Measurements from ENCODE around the gene GPR33.

DNA sequence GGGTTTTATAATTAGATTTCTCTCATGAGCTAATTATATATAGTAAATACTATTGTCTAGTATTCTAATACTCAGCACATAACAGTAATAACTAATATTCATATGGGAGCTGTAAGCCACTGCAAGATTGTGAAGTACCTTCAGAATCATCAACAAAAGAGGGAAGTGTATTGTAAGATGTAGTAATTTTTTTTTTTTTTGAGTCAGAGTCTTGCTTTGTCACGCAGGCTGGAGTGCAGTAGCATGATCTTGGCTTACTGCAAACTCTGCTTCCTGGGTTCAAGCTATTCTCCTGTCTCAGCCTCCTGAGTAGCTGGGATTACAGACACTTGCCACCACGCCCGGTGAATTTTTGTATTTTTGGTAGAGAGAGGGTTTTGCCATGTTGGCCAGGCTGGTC is 3.1 kb downstream of the GPR33 start:
- TF ChIP-seq JUNB (IDR thresholded peaks at IDR 0.05) (no peak), SPI1 (IDR thresholded peaks at IDR 0.05; ENCODE audit: borderline replicate concordance, insufficient read depth, low read depth, low read length) (peak; percentile 22; the same call in 1 of the 2 replicates), POLR2A (IDR thresholded peaks at IDR 0.05; ENCODE audit: low read depth, low read length) (no peak), MTA3 (IDR thresholded peaks at IDR 0.05; ENCODE audit: borderline replicate concordance, low read length) (no peak), ZZZ3 (IDR thresholded peaks at IDR 0.05; ENCODE audit: control insufficient read depth, insufficient read length, low read depth) (no peak), HDGF (IDR thresholded peaks at IDR 0.05) (no peak), USF2 (IDR thresholded peaks at IDR 0.05; ENCODE audit: borderline replicate concordance, low read depth, low read length) (no peak), KDM1A (IDR thresholded peaks at IDR 0.05; ENCODE audit: borderline replicate concordance) (no peak), NR2C1 (IDR thresholded peaks at IDR 0.05) (no peak), PKNOX1 (IDR thresholded peaks at IDR 0.05) (no peak)
- TF ChIP-seq, protein P1, sequence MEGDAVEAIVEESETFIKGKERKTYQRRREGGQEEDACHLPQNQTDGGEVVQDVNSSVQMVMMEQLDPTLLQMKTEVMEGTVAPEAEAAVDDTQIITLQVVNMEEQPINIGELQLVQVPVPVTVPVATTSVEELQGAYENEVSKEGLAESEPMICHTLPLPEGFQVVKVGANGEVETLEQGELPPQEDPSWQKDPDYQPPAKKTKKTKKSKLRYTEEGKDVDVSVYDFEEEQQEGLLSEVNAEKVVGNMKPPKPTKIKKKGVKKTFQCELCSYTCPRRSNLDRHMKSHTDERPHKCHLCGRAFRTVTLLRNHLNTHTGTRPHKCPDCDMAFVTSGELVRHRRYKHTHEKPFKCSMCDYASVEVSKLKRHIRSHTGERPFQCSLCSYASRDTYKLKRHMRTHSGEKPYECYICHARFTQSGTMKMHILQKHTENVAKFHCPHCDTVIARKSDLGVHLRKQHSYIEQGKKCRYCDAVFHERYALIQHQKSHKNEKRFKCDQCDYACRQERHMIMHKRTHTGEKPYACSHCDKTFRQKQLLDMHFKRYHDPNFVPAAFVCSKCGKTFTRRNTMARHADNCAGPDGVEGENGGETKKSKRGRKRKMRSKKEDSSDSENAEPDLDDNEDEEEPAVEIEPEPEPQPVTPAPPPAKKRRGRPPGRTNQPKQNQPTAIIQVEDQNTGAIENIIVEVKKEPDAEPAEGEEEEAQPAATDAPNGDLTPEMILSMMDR (IDR thresholded peaks at IDR 0.05 in 2 of 3, conservative IDR thresholded peaks at IDR 0.05 in 1 of 3; ENCODE audit: control insufficient read depth in 2 of 3, extremely low read depth in 1 of 3, insufficient read depth in 1 of 3, low read depth in 3 of 3, low read length in 3 of 3) = no peak
- TF ChIP-seq, protein P2, sequence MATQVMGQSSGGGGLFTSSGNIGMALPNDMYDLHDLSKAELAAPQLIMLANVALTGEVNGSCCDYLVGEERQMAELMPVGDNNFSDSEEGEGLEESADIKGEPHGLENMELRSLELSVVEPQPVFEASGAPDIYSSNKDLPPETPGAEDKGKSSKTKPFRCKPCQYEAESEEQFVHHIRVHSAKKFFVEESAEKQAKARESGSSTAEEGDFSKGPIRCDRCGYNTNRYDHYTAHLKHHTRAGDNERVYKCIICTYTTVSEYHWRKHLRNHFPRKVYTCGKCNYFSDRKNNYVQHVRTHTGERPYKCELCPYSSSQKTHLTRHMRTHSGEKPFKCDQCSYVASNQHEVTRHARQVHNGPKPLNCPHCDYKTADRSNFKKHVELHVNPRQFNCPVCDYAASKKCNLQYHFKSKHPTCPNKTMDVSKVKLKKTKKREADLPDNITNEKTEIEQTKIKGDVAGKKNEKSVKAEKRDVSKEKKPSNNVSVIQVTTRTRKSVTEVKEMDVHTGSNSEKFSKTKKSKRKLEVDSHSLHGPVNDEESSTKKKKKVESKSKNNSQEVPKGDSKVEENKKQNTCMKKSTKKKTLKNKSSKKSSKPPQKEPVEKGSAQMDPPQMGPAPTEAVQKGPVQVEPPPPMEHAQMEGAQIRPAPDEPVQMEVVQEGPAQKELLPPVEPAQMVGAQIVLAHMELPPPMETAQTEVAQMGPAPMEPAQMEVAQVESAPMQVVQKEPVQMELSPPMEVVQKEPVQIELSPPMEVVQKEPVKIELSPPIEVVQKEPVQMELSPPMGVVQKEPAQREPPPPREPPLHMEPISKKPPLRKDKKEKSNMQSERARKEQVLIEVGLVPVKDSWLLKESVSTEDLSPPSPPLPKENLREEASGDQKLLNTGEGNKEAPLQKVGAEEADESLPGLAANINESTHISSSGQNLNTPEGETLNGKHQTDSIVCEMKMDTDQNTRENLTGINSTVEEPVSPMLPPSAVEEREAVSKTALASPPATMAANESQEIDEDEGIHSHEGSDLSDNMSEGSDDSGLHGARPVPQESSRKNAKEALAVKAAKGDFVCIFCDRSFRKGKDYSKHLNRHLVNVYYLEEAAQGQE (IDR thresholded peaks at IDR 0.05; ENCODE audit: low read depth, low read length) = no peak
- TF ChIP-seq, protein P3, sequence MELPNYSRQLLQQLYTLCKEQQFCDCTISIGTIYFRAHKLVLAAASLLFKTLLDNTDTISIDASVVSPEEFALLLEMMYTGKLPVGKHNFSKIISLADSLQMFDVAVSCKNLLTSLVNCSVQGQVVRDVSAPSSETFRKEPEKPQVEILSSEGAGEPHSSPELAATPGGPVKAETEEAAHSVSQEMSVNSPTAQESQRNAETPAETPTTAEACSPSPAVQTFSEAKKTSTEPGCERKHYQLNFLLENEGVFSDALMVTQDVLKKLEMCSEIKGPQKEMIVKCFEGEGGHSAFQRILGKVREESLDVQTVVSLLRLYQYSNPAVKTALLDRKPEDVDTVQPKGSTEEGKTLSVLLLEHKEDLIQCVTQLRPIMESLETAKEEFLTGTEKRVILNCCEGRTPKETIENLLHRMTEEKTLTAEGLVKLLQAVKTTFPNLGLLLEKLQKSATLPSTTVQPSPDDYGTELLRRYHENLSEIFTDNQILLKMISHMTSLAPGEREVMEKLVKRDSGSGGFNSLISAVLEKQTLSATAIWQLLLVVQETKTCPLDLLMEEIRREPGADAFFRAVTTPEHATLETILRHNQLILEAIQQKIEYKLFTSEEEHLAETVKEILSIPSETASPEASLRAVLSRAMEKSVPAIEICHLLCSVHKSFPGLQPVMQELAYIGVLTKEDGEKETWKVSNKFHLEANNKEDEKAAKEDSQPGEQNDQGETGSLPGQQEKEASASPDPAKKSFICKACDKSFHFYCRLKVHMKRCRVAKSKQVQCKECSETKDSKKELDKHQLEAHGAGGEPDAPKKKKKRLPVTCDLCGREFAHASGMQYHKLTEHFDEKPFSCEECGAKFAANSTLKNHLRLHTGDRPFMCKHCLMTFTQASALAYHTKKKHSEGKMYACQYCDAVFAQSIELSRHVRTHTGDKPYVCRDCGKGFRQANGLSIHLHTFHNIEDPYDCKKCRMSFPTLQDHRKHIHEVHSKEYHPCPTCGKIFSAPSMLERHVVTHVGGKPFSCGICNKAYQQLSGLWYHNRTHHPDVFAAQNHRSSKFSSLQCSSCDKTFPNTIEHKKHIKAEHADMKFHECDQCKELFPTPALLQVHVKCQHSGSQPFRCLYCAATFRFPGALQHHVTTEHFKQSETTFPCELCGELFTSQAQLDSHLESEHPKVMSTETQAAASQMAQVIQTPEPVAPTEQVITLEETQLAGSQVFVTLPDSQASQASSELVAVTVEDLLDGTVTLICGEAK (IDR thresholded peaks at IDR 0.05; ENCODE audit: borderline replicate concordance) = no peak

All from GM12878 (cell line).